Liver (tissue), 3 donors: ENCODE results near the gene FBXO2.

ENCODE experiments used
- EGR1 ChIP-seq, 2 donors: IDR thresholded peaks; 2 replicates each; pipeline ENCODE4 v1.6.1; 2016 to 2018; ENCODE audit warnings: antibody characterized with exemption in 2 of 2, low read depth in 2 of 2
- FOXA1 ChIP-seq: IDR thresholded peaks from 2 replicates; pipeline ENCODE4 v1.6.1; 2016; ENCODE audit warnings: antibody characterized with exemption
- GABPA ChIP-seq, 2 donors: IDR thresholded peaks in 1 of 2; conservative IDR thresholded peaks in 1 of 2; 2 replicates each; pipeline ENCODE4 v1.6.1; 2016; ENCODE audit warnings: antibody characterized with exemption in 2 of 2, mild to moderate bottlenecking in 1 of 2, moderate library complexity in 1 of 2
- HNF4A ChIP-seq, 2 donors: conservative IDR thresholded peaks; 2 replicates each; pipeline ENCODE4 v1.6.1; 2016; ENCODE audit warnings: antibody characterized with exemption in 2 of 2, mild to moderate bottlenecking in 2 of 2
- HNF4G ChIP-seq: IDR thresholded peaks from 2 replicates; pipeline ENCODE4 v1.6.1; 2016; ENCODE audit warnings: antibody characterized with exemption
- JUND ChIP-seq, 2 donors: IDR thresholded peaks; 2 replicates each; pipeline ENCODE4 v1.6.1; 2016; ENCODE audit warnings: antibody characterized with exemption in 2 of 2
- RAD21 ChIP-seq, 2 donors: IDR thresholded peaks; 2 replicates each; pipeline ENCODE4 v1.6.1; 2016; ENCODE audit warnings: antibody characterized with exemption in 2 of 2, mild to moderate bottlenecking in 2 of 2
- REST ChIP-seq: IDR thresholded peaks from 2 replicates; pipeline ENCODE4 v1.6.1; 2016; ENCODE audit warnings: antibody characterized with exemption, mild to moderate bottlenecking
- RXRA ChIP-seq, 2 donors: IDR thresholded peaks; 2 replicates each; pipeline ENCODE4 v1.6.1; 2017 to 2018; ENCODE audit warnings: antibody characterized with exemption in 2 of 2, mild to moderate bottlenecking in 1 of 2
- TAF1 ChIP-seq: conservative IDR thresholded peaks from 2 replicates; pipeline ENCODE4 v1.6.1; 2016; ENCODE audit warnings: antibody characterized with exemption, mild to moderate bottlenecking
- YY1 ChIP-seq: IDR thresholded peaks from 2 replicates; pipeline ENCODE4 v1.6.1; 2016; ENCODE audit warnings: antibody characterized with exemption, mild to moderate bottlenecking
- TF ChIP-seq, protein P1 (sequence below): IDR thresholded peaks from 2 replicates; pipeline ENCODE4 v1.6.1; 2016; ENCODE audit warnings: antibody characterized with exemption
- TF ChIP-seq, protein P2 (sequence below): fragments of 150-350 bp; IDR thresholded peaks from 2 replicates; pipeline ENCODE4 v1.5.1; 2017; ENCODE audit warnings: improper control_type of control experiment, low read depth, low read length; ENCODE audit not compliant: missing input control
- TF ChIP-seq, protein P3 (sequence below): IDR thresholded peaks from 2 replicates; pipeline ENCODE4 v1.6.1; 2016; ENCODE audit warnings: antibody characterized with exemption
- donor health status: healthy.
- donor health status: healthy.

- TF ChIP-seq YY1 (no peak), GABPA (IDR thresholded peaks at IDR 0.05 in 1 of 2, conservative IDR thresholded peaks at IDR 0.05 in 1 of 2) (no peak), TAF1 (no peak), FOXA1 (no peak), RAD21 (IDR thresholded peaks at IDR 0.05) (no peak), EGR1 (IDR thresholded peaks at IDR 0.05; ENCODE audit: low read depth in 2 of 2) (no peak), REST (no peak), RXRA (IDR thresholded peaks at IDR 0.05) (no peak), HNF4A (conservative IDR thresholded peaks at IDR 0.05) (no peak), HNF4G (no peak), JUND (IDR thresholded peaks at IDR 0.05) (no peak)
- TF ChIP-seq, protein P1, sequence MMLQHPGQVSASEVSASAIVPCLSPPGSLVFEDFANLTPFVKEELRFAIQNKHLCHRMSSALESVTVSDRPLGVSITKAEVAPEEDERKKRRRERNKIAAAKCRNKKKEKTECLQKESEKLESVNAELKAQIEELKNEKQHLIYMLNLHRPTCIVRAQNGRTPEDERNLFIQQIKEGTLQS = no peak
- TF ChIP-seq, protein P2, sequence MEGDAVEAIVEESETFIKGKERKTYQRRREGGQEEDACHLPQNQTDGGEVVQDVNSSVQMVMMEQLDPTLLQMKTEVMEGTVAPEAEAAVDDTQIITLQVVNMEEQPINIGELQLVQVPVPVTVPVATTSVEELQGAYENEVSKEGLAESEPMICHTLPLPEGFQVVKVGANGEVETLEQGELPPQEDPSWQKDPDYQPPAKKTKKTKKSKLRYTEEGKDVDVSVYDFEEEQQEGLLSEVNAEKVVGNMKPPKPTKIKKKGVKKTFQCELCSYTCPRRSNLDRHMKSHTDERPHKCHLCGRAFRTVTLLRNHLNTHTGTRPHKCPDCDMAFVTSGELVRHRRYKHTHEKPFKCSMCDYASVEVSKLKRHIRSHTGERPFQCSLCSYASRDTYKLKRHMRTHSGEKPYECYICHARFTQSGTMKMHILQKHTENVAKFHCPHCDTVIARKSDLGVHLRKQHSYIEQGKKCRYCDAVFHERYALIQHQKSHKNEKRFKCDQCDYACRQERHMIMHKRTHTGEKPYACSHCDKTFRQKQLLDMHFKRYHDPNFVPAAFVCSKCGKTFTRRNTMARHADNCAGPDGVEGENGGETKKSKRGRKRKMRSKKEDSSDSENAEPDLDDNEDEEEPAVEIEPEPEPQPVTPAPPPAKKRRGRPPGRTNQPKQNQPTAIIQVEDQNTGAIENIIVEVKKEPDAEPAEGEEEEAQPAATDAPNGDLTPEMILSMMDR = no peak
- TF ChIP-seq, protein P3, sequence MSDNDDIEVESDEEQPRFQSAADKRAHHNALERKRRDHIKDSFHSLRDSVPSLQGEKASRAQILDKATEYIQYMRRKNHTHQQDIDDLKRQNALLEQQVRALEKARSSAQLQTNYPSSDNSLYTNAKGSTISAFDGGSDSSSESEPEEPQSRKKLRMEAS = no peak
Measured at GRCh38 chr1:11602981-11603380, 51.2 kb downstream of the FBXO2 start.
